Neural cell (in vitro differentiated cells): Measurements from ENCODE around the gene PLCH1. TPM values are rescaled to one million over a fixed set of nuclear protein-coding genes. Genes with fewer than 3 reads are reported as not detected.

ENCODE experiments used
- H2AFZ ChIP-seq: fragments of 200-600, 300-800 bp; sonication (generic), shearing (Covaris generic); 2 replicates; pipeline ENCODE4 v1.6.0; 2014; ENCODE audit warnings: low read depth, mild to moderate bottlenecking, antibody characterized with exemption, low read length, moderate library complexity
- H3F3A ChIP-seq: fragments of 200-600 bp; shearing (Covaris generic); 2 replicates; pipeline ENCODE4 v1.6.1; 2016; ENCODE audit warnings: mild to moderate bottlenecking, moderate library complexity, mixed read lengths, antibody characterized with exemption, low read length; ENCODE audit not compliant: insufficient read depth, poor library complexity, severe bottlenecking
- H3K27ac ChIP-seq: fragments of 200-600, 300-800 bp; sonication (generic), shearing (Covaris generic); 2 replicates; pipeline ENCODE4 v1.5.1; 2014; ENCODE audit warnings: mild to moderate bottlenecking, low read length, moderate library complexity
- H3K27me3 ChIP-seq: fragments of 300-800, 200-600 bp; sonication (generic), shearing (Covaris generic); 2 replicates; pipeline ENCODE4 v1.6.0; 2014; ENCODE audit warnings: mild to moderate bottlenecking, low read depth, low read length, moderate library complexity; ENCODE audit not compliant: insufficient read depth
- H3K36me3 ChIP-seq: fragments of 300-800, 200-600 bp; sonication (generic), shearing (Covaris generic); 2 replicates; pipeline ENCODE4 v1.5.1; 2014; ENCODE audit warnings: mild to moderate bottlenecking, antibody characterized with exemption, low read length, moderate library complexity; ENCODE audit not compliant: insufficient read depth
- H3K4me2 ChIP-seq: fragments of 300-800, 200-600 bp; sonication (generic), shearing (Covaris generic); 2 replicates; pipeline ENCODE4 v1.6.0; 2014; ENCODE audit warnings: mild to moderate bottlenecking, low read length
- H3K4me3 ChIP-seq: fragments of 300-800, 200-600 bp; sonication (generic), shearing (Covaris generic); 2 replicates; pipeline ENCODE4 v1.5.1; 2014; ENCODE audit warnings: mild to moderate bottlenecking, low read length, moderate library complexity
- H3K79me2 ChIP-seq: fragments of 200-600 bp; shearing (Covaris generic); replicated peaks from 2 replicates; pipeline ENCODE4 v1.6.0; 2014; ENCODE audit warnings: mild to moderate bottlenecking, low read length, moderate library complexity; ENCODE audit not compliant: insufficient read depth
- H3K9ac ChIP-seq: fragments of 300-800, 200-600 bp; sonication (generic), shearing (Covaris generic); 2 replicates; pipeline ENCODE4 v1.6.1; 2016; ENCODE audit warnings: mild to moderate bottlenecking, low read length, mixed read lengths
- H3K9me2 ChIP-seq: fragments of 200-600 bp; shearing (Covaris generic); 2 replicates; pipeline ENCODE4 v1.6.1; 2016; ENCODE audit warnings: mild to moderate bottlenecking, low read length, mixed read lengths; ENCODE audit not compliant: insufficient read depth
- H3K9me3 ChIP-seq: fragments of 200-600, 300-800 bp; sonication (generic), shearing (Covaris generic); 2 replicates; pipeline ENCODE4 v1.6.1; 2016; ENCODE audit warnings: mild to moderate bottlenecking, mixed run types, low read length, moderate library complexity, mixed read lengths
- H4K20me1 ChIP-seq: fragments of 200-600 bp; shearing (Covaris generic); 2 replicates; pipeline ENCODE4 v1.6.1; 2016; ENCODE audit warnings: mild to moderate bottlenecking, mixed run types; ENCODE audit not compliant: insufficient read depth
- CTCF ChIP-seq: fragments of 450-650 bp; IDR thresholded peaks from 2 replicates; pipeline ENCODE4 v1.5.1; 2014; ENCODE audit warnings: antibody characterized with exemption, mild to moderate bottlenecking, moderate library complexity; ENCODE audit not compliant: poor library complexity, severe bottlenecking
- EP300 ChIP-seq: fragments of 450-650 bp; conservative IDR thresholded peaks from 2 replicates; pipeline ENCODE4 v1.6.1; 2014; ENCODE audit warnings: antibody characterized with exemption, mild to moderate bottlenecking, moderate library complexity; ENCODE audit not compliant: poor library complexity, severe bottlenecking
- EZH2 ChIP-seq: fragments of 200-600, 300-800 bp; shearing (Covaris generic), sonication (generic); IDR thresholded peaks from 2 replicates; pipeline ENCODE4 v1.6.1; 2014; ENCODE audit warnings: antibody characterized with exemption, low read length, borderline replicate concordance, mild to moderate bottlenecking; ENCODE audit not compliant: insufficient read depth, poor library complexity, severe bottlenecking
- MXI1 ChIP-seq: fragments of 450-650 bp; conservative IDR thresholded peaks from 2 replicates; pipeline ENCODE4 v1.6.1; 2014; ENCODE audit warnings: antibody characterized with exemption, mild to moderate bottlenecking; ENCODE audit not compliant: poor library complexity, severe bottlenecking
- POLR2AphosphoS5 ChIP-seq: IDR thresholded peaks from 2 replicates; pipeline ENCODE4 v1.6.1; 2012
- RAD21 ChIP-seq: fragments of 450-650 bp; conservative IDR thresholded peaks from 2 replicates; pipeline ENCODE4 v1.6.1; 2014; ENCODE audit warnings: antibody characterized with exemption, mild to moderate bottlenecking, moderate library complexity
- REST ChIP-seq: IDR thresholded peaks from 2 replicates; pipeline ENCODE4 v1.6.1; 2012; ENCODE audit warnings: borderline replicate concordance
- SMC3 ChIP-seq: fragments of 450-650 bp; conservative IDR thresholded peaks from 2 replicates; pipeline ENCODE4 v1.6.1; 2014; ENCODE audit warnings: antibody characterized with exemption, mild to moderate bottlenecking, moderate library complexity; ENCODE audit not compliant: poor library complexity
- TAF1 ChIP-seq: IDR thresholded peaks from 2 replicates; pipeline ENCODE4 v1.6.1; 2012; ENCODE audit warnings: low read depth
- polyA plus RNA-seq: library from polyadenylated mRNA; depleted of rRNA; stranded (reverse); fragments of >200 nt; gene quantifications from 2 replicates; pipeline ENCODE4 v1.2.3, GENCODE V29; 2014

The PLCH1 gene
- polyA plus RNA-seq, 1 donor from 2014 or later = 13.5 TPM

GRCh38 chr3:155465664-155466063 is 279.2 kb downstream of the PLCH1 start:
- H3K9me3 ChIP-seq = peaks cover 4% of the 10 kb centered on the region
- no peak overlapping the region for H3K4me3 ChIP-seq
- H3K36me3 ChIP-seq = no peaks in the 10 kb centered on the region
- no peaks in the 10 kb centered on the region for H3K9me2 ChIP-seq
- no peaks in the 10 kb centered on the region for H3K79me2 ChIP-seq
- H3K9ac ChIP-seq = no peak overlapping the region
- H3F3A ChIP-seq = no peaks in the 10 kb centered on the region
- H2AFZ ChIP-seq = no peak overlapping the region
- H3K27me3 ChIP-seq = no peaks in the 10 kb centered on the region
- H4K20me1 ChIP-seq = no peaks in the 10 kb centered on the region
- no peak for TF ChIP-seq MXI1
- no peak for TF ChIP-seq POLR2AphosphoS5
- no peak for TF ChIP-seq REST
- no peak overlapping the region for H3K4me2 ChIP-seq
- no peak overlapping the region for H3K27ac ChIP-seq

GRCh38 chr3:155462672-155463071 is 282.2 kb downstream of the PLCH1 start:
- TF ChIP-seq POLR2AphosphoS5 = no peak
- Histone ChIP-seq H2AFZ (no peak overlapping the region), H4K20me1 (no peaks in the 10 kb centered on the region), H3F3A (no peaks in the 10 kb centered on the region), H3K9me2 (no peaks in the 10 kb centered on the region), H3K9me3 (peaks cover 4% of the 10 kb centered on the region), H3K9ac (no peak overlapping the region), H3K36me3 (no peaks in the 10 kb centered on the region), H3K27me3 (no peaks in the 10 kb centered on the region), H3K4me3 (no peak overlapping the region), H3K79me2 (no peaks in the 10 kb centered on the region), H3K27ac (no peak overlapping the region), H3K4me2 (no peak overlapping the region)

- TF ChIP-seq SMC3 (no peak), EZH2 (no peak), RAD21 (no peak)
- no peak overlapping the region for H3K4me3 ChIP-seq
- no peaks in the 10 kb centered on the region for H3K36me3 ChIP-seq
- no peaks in the 10 kb centered on the region for H3F3A ChIP-seq
- no peak overlapping the region for H2AFZ ChIP-seq
- H3K79me2 ChIP-seq = no peaks in the 10 kb centered on the region
- no peak overlapping the region for H3K4me2 ChIP-seq
- no peaks in the 10 kb centered on the region for H3K27me3 ChIP-seq
- no peaks in the 10 kb centered on the region for H3K9me2 ChIP-seq
- H4K20me1 ChIP-seq = no peaks in the 10 kb centered on the region
- no peak overlapping the region for H3K9ac ChIP-seq
- H3K9me3 ChIP-seq = no peaks in the 10 kb centered on the region
- H3K27ac ChIP-seq = no peak overlapping the region
These were observed 287.3 kb downstream of the PLCH1 start for GRCh38 chr3:155457591-155457990.

GRCh38 chr3:155455765-155456164 is 289.1 kb downstream of the PLCH1 start:
- Histone ChIP-seq H3K36me3 (no peaks in the 10 kb centered on the region), H3K4me3 (no peak overlapping the region), H3F3A (no peaks in the 10 kb centered on the region), H3K27me3 (no peaks in the 10 kb centered on the region), H3K79me2 (no peaks in the 10 kb centered on the region), H2AFZ (no peak overlapping the region), H3K4me2 (no peak overlapping the region), H4K20me1 (no peaks in the 10 kb centered on the region), H3K9me2 (no peaks in the 10 kb centered on the region), H3K9ac (no peak overlapping the region), H3K27ac (no peak overlapping the region), H3K9me3 (no peaks in the 10 kb centered on the region)
- TF ChIP-seq EP300 (no peak), REST (no peak), TAF1 (no peak), CTCF (no peak), POLR2AphosphoS5 (no peak), MXI1 (no peak), RAD21 (no peak), EZH2 (no peak), SMC3 (no peak)
